Sigmoid colon (tissue), 4 donors: Measurements from ENCODE around the gene IL17RA.

Experiments used
- EP300 ChIP-seq, 4 donors: sonication (generic); formaldehyde crosslinking; IDR thresholded peaks; one replicate each; pipeline ENCODE4 v1.6.1; 2017; ENCODE audit warnings: antibody characterized with exemption in 4 of 4
- POLR2A ChIP-seq, 2 donors: fragments of 450-650 bp; IDR thresholded peaks; one replicate each; pipeline ENCODE4 v1.6.1; 2016; ENCODE audit warnings: antibody characterized with exemption in 2 of 2, mild to moderate bottlenecking in 2 of 2, moderate library complexity in 2 of 2
- POLR2AphosphoS5 ChIP-seq, 4 donors: sonication (generic); formaldehyde crosslinking; IDR thresholded peaks; one replicate each; pipeline ENCODE4 v1.6.1; 2017; ENCODE audit warnings: antibody characterized with exemption in 4 of 4
- TF ChIP-seq, protein P1 (sequence below), 4 experiments: fragments of 450-650 bp in 3 of 4; fragments of 200-600 bp in 1 of 4; IDR thresholded peaks; one replicate each; pipeline ENCODE4 v1.5.1; 2016 to 2019; ENCODE audit warnings: antibody characterized with exemption in 4 of 4, mild to moderate bottlenecking in 3 of 4, moderate library complexity in 2 of 4

DNA sequence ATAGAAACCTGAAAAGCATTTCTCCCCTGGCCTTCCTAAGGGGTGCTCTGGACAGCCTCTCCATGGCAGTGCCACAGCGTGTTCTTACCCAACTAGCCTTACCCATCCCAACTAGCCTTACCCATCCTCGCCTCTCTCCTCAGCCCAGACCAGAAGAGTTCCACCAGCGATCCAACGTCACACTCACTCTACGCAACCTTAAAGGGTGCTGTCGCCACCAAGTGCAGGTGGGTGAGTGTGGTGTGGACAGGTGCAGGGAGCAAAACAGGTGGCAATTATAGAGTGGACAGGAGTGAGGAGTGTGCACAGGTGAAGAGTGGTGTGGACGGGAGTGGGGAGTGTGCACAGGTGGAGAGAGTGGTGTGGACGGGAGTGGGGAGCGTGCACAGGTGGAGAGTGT is 18.6 kb downstream of the IL17RA start:
- TF ChIP-seq, protein P1, sequence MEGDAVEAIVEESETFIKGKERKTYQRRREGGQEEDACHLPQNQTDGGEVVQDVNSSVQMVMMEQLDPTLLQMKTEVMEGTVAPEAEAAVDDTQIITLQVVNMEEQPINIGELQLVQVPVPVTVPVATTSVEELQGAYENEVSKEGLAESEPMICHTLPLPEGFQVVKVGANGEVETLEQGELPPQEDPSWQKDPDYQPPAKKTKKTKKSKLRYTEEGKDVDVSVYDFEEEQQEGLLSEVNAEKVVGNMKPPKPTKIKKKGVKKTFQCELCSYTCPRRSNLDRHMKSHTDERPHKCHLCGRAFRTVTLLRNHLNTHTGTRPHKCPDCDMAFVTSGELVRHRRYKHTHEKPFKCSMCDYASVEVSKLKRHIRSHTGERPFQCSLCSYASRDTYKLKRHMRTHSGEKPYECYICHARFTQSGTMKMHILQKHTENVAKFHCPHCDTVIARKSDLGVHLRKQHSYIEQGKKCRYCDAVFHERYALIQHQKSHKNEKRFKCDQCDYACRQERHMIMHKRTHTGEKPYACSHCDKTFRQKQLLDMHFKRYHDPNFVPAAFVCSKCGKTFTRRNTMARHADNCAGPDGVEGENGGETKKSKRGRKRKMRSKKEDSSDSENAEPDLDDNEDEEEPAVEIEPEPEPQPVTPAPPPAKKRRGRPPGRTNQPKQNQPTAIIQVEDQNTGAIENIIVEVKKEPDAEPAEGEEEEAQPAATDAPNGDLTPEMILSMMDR (IDR thresholded peaks at IDR 0.05) = no peak
- TF ChIP-seq POLR2A (IDR thresholded peaks at IDR 0.05) (no peak), EP300 (IDR thresholded peaks at IDR 0.05) (no peak), POLR2AphosphoS5 (IDR thresholded peaks at IDR 0.05) (no peak)
